Natural killer cell (primary cell): ENCODE results near the gene BAHD1. TPM values are rescaled to one million over a fixed set of nuclear protein-coding genes. Genes with fewer than 3 reads are reported as not detected.

Experiments used
- ATAC-seq, 3 donors: fragments of 150-1000 bp in 2 of 3; fragments of 200-7000 bp in 1 of 3; cut with Tn5 transposase; 1 replicate in 1 of 3; 2 replicates in 2 of 3; pipeline ENCODE4 v1.10.0; 2021; ENCODE audit warnings: mild to moderate bottlenecking in 2 of 3, moderate library complexity in 2 of 3
- DNase-seq, 2 donors: peaks; one replicate each; pipeline versions ENCODE4 v3.0.0 to v3.0.0-alpha.2; 2013 to 2021; ENCODE audit warnings: mixed read lengths in 1 of 2
- H3K27ac ChIP-seq: one replicate; pipeline ENCODE4 v1.5.1; 2013; ENCODE audit warnings: mild to moderate bottlenecking, low read length
- H3K27me3 ChIP-seq: one replicate; pipeline ENCODE4 v1.6.1; 2013; ENCODE audit warnings: low read length; ENCODE audit not compliant: control insufficient read depth, insufficient read depth
- H3K36me3 ChIP-seq: one replicate; pipeline ENCODE4 v1.6.1; 2013; ENCODE audit warnings: low read length; ENCODE audit not compliant: control insufficient read depth, insufficient read depth
- H3K4me1 ChIP-seq: one replicate; pipeline ENCODE4 v1.6.1; 2013; ENCODE audit warnings: low read length; ENCODE audit not compliant: control insufficient read depth, insufficient read depth
- H3K4me3 ChIP-seq: one replicate; pipeline ENCODE4 v1.5.1; 2013; ENCODE audit warnings: low read length
- H3K9me3 ChIP-seq: one replicate; pipeline ENCODE4 v1.6.1; 2013; ENCODE audit warnings: low read length; ENCODE audit not compliant: control insufficient read depth, insufficient read depth
- H3K27ac Mint-ChIP-seq, 2 donors: one replicate each; pipeline ENCODE4 v1.8.0; 2022; ENCODE audit warnings: mild to moderate bottlenecking in 2 of 2, mixed read lengths in 2 of 2, moderate library complexity in 1 of 2
- H3K27me3 Mint-ChIP-seq, 2 donors: one replicate each; pipeline ENCODE4 v1.8.0; 2022; ENCODE audit warnings: low read depth in 2 of 2, mixed read lengths in 2 of 2
- H3K36me3 Mint-ChIP-seq: one replicate; pipeline ENCODE4 v1.8.0; 2022; ENCODE audit warnings: mixed read lengths
- H3K4me1 Mint-ChIP-seq, 2 donors: one replicate each; pipeline ENCODE4 v1.8.0; 2022; ENCODE audit warnings: mixed read lengths in 2 of 2
- H3K4me3 Mint-ChIP-seq: one replicate; pipeline ENCODE4 v1.8.0; 2022; ENCODE audit warnings: mild to moderate bottlenecking, moderate library complexity, mixed read lengths
- H3K9me3 Mint-ChIP-seq, 2 donors: one replicate each; pipeline ENCODE4 v1.8.0; 2022; ENCODE audit warnings: mixed read lengths in 2 of 2
- WGBS: methylation state at CpG from one replicate; pipeline ENCODE4 v1.1.7; 2013; ENCODE audit warnings: missing lambda C conversion rate; ENCODE audit not compliant: insufficient coverage; 5-methylcytosine and 5-hydroxymethylcytosine counted together
- intact Hi-C: fragments of 100-400 bp; cut with micrococcal nuclease; formaldehyde crosslinking; loops from one replicate; pipeline ENCODE4 v1.14.2; 2022
- total RNA-seq, 4 donors: library from RNA; stranded (reverse); fragments of 120-200 nt in 1 of 4; gene quantifications; one replicate each; pipeline versions ENCODE4 v1.2.3 to v1.2.4, GENCODE V29; 2013 to 2022
- TF ChIP-seq, protein P1 (sequence below): fragments of 200-600 bp; IDR thresholded peaks from one replicate; pipeline ENCODE4 v1.8.0; 2022; ENCODE audit warnings: antibody characterized with exemption

BAHD1 gene
- total RNA-seq, 3 donors from 2014 or later (not counting 1 experiment from before 2014, with no cell fraction given), result 29.4 to 48.9 (median 41.8) TPM

GRCh38 chr15:40416056-40416455, 24.7 kb upstream of the BAHD1 start:
- Histone ChIP-seq H3K9me3 (no peaks in the 10 kb centered on the region), H3K36me3 (peaks cover 61% of the 10 kb centered on the region), H3K4me1 (no peaks in the 10 kb centered on the region), H3K4me3 (no peak overlapping the region), H3K27me3 (no peaks in the 10 kb centered on the region), H3K27ac (no peak overlapping the region)
- WGBS, result 96% methylated on average over 14 of the region's 14 CpGs
- no peaks in the 10 kb centered on the region for H3K9me3 Mint-ChIP-seq
- H3K27me3 Mint-ChIP-seq, result no peaks in the 10 kb centered on the region
- no peak overlapping the region for H3K27ac Mint-ChIP-seq
- H3K4me1 Mint-ChIP-seq, result peaks cover 0 to 6% of the 10 kb centered on the region in 2 donors
- intact Hi-C loops, result no loop called here
- H3K4me3 Mint-ChIP-seq, result no peak overlapping the region
- ATAC-seq, result no peak
- TF ChIP-seq, protein P1, sequence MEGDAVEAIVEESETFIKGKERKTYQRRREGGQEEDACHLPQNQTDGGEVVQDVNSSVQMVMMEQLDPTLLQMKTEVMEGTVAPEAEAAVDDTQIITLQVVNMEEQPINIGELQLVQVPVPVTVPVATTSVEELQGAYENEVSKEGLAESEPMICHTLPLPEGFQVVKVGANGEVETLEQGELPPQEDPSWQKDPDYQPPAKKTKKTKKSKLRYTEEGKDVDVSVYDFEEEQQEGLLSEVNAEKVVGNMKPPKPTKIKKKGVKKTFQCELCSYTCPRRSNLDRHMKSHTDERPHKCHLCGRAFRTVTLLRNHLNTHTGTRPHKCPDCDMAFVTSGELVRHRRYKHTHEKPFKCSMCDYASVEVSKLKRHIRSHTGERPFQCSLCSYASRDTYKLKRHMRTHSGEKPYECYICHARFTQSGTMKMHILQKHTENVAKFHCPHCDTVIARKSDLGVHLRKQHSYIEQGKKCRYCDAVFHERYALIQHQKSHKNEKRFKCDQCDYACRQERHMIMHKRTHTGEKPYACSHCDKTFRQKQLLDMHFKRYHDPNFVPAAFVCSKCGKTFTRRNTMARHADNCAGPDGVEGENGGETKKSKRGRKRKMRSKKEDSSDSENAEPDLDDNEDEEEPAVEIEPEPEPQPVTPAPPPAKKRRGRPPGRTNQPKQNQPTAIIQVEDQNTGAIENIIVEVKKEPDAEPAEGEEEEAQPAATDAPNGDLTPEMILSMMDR, result no peak
- no peak for DNase-seq
- H3K36me3 Mint-ChIP-seq, result peaks cover 14% of the 10 kb centered on the region

- ATAC-seq, result no peak
- TF ChIP-seq, protein P1, result no peak
- Histone ChIP-seq H3K36me3 (peaks cover 40% of the 10 kb centered on the region), H3K9me3 (no peaks in the 10 kb centered on the region), H3K27ac (no peak overlapping the region), H3K4me1 (peaks cover 6% of the 10 kb centered on the region), H3K4me3 (no peak overlapping the region), H3K27me3 (no peaks in the 10 kb centered on the region)
- H3K36me3 Mint-ChIP-seq, result no peaks in the 10 kb centered on the region
- H3K27ac Mint-ChIP-seq, result no peak overlapping the region
- H3K9me3 Mint-ChIP-seq, result no peaks in the 10 kb centered on the region
- intact Hi-C loops, result no loop called here
- H3K4me3 Mint-ChIP-seq, result no peak overlapping the region
- no peaks in the 10 kb centered on the region for H3K27me3 Mint-ChIP-seq
- no peak for DNase-seq
- 96% methylated on average over 10 of the region's 10 CpGs for WGBS
- no peaks in the 10 kb centered on the region for H3K4me1 Mint-ChIP-seq
Measured at GRCh38 chr15:40418126-40418525, 22.6 kb upstream of the BAHD1 start.

GRCh38 chr15:40420071-40420713, 20.6 kb upstream of the BAHD1 start:
- peaks cover 6% of the 10 kb centered on the region for H3K4me1 ChIP-seq
- H3K4me3 Mint-ChIP-seq, result no peak overlapping the region
- no peak overlapping the region for H3K27ac ChIP-seq
- H3K27ac Mint-ChIP-seq, result no peak overlapping the region
- no peaks in the 10 kb centered on the region for H3K36me3 Mint-ChIP-seq
- intact Hi-C loops, result no loop called here
- ATAC-seq (no peak), DNase-seq (no peak)
- no peak overlapping the region for H3K4me3 ChIP-seq
- H3K27me3 Mint-ChIP-seq, result no peaks in the 10 kb centered on the region
- H3K4me1 Mint-ChIP-seq, result no peaks in the 10 kb centered on the region
- no peaks in the 10 kb centered on the region for H3K27me3 ChIP-seq
- WGBS, result 94% methylated on average over 11 of the region's 11 CpGs
- no peaks in the 10 kb centered on the region for H3K9me3 Mint-ChIP-seq
- TF ChIP-seq, protein P1, result no peak
- H3K36me3 ChIP-seq, result peaks cover 26% of the 10 kb centered on the region
- no peaks in the 10 kb centered on the region for H3K9me3 ChIP-seq

DNA sequence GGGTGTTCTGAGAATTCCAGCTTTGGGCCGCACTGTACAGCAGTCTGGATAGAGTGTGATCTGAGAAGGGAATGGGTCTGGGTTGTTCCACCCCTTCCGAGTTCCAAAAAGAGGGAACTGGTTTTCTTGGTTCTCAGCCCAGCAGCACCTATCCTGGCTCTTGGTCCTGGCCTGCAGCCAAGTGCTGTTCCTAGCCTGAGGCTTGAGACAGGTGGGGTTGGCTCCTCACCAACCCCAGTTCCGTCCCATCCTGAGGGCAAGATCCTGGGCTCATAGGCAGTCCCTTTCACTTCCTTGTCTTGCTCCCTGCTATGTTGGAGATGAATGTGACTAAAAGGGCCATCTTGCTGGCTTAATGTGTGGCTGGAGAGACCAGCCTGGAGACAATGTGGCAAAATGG, 20.0 kb upstream of the BAHD1 start:
- Mint-ChIP-seq H3K36me3 (no peaks in the 10 kb centered on the region), H3K9me3 (no peaks in the 10 kb centered on the region), H3K4me3 (no peak overlapping the region), H3K27ac (no peak overlapping the region), H3K4me1 (no peaks in the 10 kb centered on the region), H3K27me3 (no peaks in the 10 kb centered on the region)
- no peak overlapping the region for H3K27ac ChIP-seq
- no peak overlapping the region for H3K4me3 ChIP-seq
- peaks cover 20% of the 10 kb centered on the region for H3K36me3 ChIP-seq
- TF ChIP-seq, protein P1, result no peak
- no peak for DNase-seq
- intact Hi-C loops, result loop anchor here (1.0 kb wide), 3 partner anchors 52 to 203 kb away; no protein-coding TSS in a partner anchor
- H3K9me3 ChIP-seq, result no peaks in the 10 kb centered on the region
- ATAC-seq, result no peak
- H3K27me3 ChIP-seq, result no peaks in the 10 kb centered on the region
- H3K4me1 ChIP-seq, result peaks cover 6% of the 10 kb centered on the region
- 91% methylated on average over 3 of the region's 3 CpGs for WGBS
